ENCODE results near the gene RYK. TPM values are rescaled to one million over a fixed set of nuclear protein-coding genes. Genes with fewer than 3 reads are reported as not detected.

RYK gene
- total RNA-seq, 1 experiment from 2014 or later = 55.2 TPM

DNA sequence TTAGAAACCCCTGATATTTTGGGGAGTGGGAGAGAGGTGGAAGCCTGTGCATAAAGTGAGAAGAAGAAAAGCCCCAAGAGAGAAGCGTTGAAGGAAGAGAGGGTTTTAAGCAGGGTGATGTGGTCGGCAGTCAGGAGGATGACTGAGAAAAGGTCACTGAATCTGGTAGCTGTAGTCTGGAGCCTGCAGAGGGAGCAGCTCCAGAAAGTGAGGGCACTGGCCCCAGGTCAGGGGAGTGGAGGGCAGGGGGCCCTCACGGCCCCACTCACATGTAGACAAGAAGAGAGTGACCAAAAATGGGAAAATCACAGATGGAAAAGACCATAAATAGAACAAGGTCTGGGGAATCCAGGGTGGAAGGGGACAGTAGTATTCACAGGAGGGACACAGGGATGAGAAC is 105.5 kb downstream of the RYK start:
- intact Hi-C loops (cut with micrococcal nuclease) = no loop called here
- Histone ChIP-seq H3K36me3 (ENCODE audit: control insufficient read depth in 1 of 2, insufficient read depth in 2 of 2, low read length in 2 of 2) (no peaks in the 10 kb centered on the region), H3K27me3 (ENCODE audit: insufficient read depth, low read length) (no peaks in the 10 kb centered on the region), H4K20me1 (ENCODE audit: insufficient read depth) (no peaks in the 10 kb centered on the region), H3K9me3 (ENCODE audit: control insufficient read depth in 1 of 2, insufficient read depth in 1 of 2, low read depth in 1 of 2, low read length in 2 of 2) (no peaks in the 10 kb centered on the region), H3K4me1 (ENCODE audit: control insufficient read depth in 1 of 2, insufficient read depth in 2 of 2, low read length in 2 of 2) (peaks cover 0 to 10% of the 10 kb centered on the region in 2 experiments; a peak in 1 of 4 replicates), H3K79me2 (ENCODE audit: insufficient read depth, low read length) (no peaks in the 10 kb centered on the region), H3K4me2 (ENCODE audit: low read length) (no peak overlapping the region), H3K4me3 (replicated peaks in 1 of 2; ENCODE audit: low read depth in 1 of 2, low read length in 2 of 2) (no peak overlapping the region), H3K27ac (ENCODE audit: low read depth, low read length) (no peak overlapping the region), H2AFZ (ENCODE audit: low read depth, low read length, poor library complexity, severe bottlenecking) (no peak overlapping the region), H3K9ac (ENCODE audit: low read length) (no peak overlapping the region), H3K9me2 (ENCODE audit: insufficient read depth) (no peaks in the 10 kb centered on the region)
- CTCF ChIA-PET = no interaction called here
- no TSS peak for BruUV-seq (replicated peaks)
- DNase-seq (ENCODE audit: low read depth, low spot score) = no peak
- RAD21 ChIA-PET (ENCODE audit: low non-redundant PET in 1 of 2, low total read pairs in 2 of 2, uncharacterized antibody in 2 of 2, unreplicated experiment in 2 of 2) = no interaction called here
- peak; percentile 51; the same call in 1 of the 2 replicates for ATAC-seq
- POLR2A ChIA-PET = no interaction called here
- TF ChIP-seq CBX3 (IDR thresholded peaks at IDR 0.05; ENCODE audit: low read depth) = no peak
- TF ChIP-seq CTCF (IDR thresholded peaks at IDR 0.05 in 2 of 3, conservative IDR thresholded peaks at IDR 0.05 in 1 of 3; ENCODE audit: borderline replicate concordance in 1 of 3, insufficient read depth in 1 of 3, low read depth in 2 of 3, low read length in 2 of 3) = peak in 2 of 3 experiments; percentile 15 to 26; a peak in 3 of 6 replicates

DNA sequence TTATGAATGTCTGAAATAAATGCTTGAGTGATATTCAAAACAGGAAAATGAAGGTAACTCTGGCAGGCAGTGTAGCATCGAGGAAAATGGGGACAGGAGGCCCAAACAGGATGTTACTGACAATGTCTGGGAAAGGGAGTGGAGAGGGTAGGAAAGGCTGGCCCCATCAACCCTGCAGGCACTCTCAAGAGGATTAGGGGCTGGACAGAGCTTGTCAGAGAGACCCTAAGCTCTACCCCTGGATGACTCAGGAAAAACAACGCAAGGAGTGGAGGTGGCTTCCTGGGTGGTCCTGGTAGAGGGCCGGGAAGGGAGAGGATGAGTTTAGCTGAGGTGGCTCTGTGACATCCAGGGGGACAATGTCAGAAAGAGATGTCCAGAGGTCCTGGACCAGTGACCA is 106.0 kb downstream of the RYK start:
- no peak for ATAC-seq
- POLR2A ChIA-PET = no interaction called here
- H3K79me2 ChIP-seq (ENCODE audit: insufficient read depth, low read length) = no peaks in the 10 kb centered on the region
- no peak overlapping the region for H3K9ac ChIP-seq (ENCODE audit: low read length)
- no peak overlapping the region for H2AFZ ChIP-seq (ENCODE audit: low read depth, low read length, poor library complexity, severe bottlenecking)
- CTCF ChIA-PET = no interaction called here
- no peaks in the 10 kb centered on the region for H4K20me1 ChIP-seq (ENCODE audit: insufficient read depth)
- no peaks in the 10 kb centered on the region for H3K9me2 ChIP-seq (ENCODE audit: insufficient read depth)
- H3K4me1 ChIP-seq (ENCODE audit: control insufficient read depth in 1 of 2, insufficient read depth in 2 of 2, low read length in 2 of 2) = peaks cover 0 to 10% of the 10 kb centered on the region in 2 experiments; a peak in 1 of 4 replicates
- no peaks in the 10 kb centered on the region for H3K27me3 ChIP-seq (ENCODE audit: insufficient read depth, low read length)
- no peak overlapping the region for H3K4me2 ChIP-seq (ENCODE audit: low read length)
- no peak for DNase-seq (ENCODE audit: low read depth, low spot score)
- H3K4me3 ChIP-seq (replicated peaks in 1 of 2; ENCODE audit: low read depth in 1 of 2, low read length in 2 of 2) = no peak overlapping the region
- H3K36me3 ChIP-seq (ENCODE audit: control insufficient read depth in 1 of 2, insufficient read depth in 2 of 2, low read length in 2 of 2) = no peaks in the 10 kb centered on the region
- H3K27ac ChIP-seq (ENCODE audit: low read depth, low read length) = no peak overlapping the region
- RAD21 ChIA-PET (ENCODE audit: low non-redundant PET in 1 of 2, low total read pairs in 2 of 2, uncharacterized antibody in 2 of 2, unreplicated experiment in 2 of 2) = no interaction called here
- no TSS peak for BruUV-seq (replicated peaks)
- no peaks in the 10 kb centered on the region for H3K9me3 ChIP-seq (ENCODE audit: control insufficient read depth in 1 of 2, insufficient read depth in 1 of 2, low read depth in 1 of 2, low read length in 2 of 2)
- intact Hi-C loops (cut with micrococcal nuclease) = no loop called here
- TF ChIP-seq POLR2A (IDR thresholded peaks at IDR 0.05; ENCODE audit: borderline replicate concordance, extremely low read depth, insufficient read depth, insufficient read length) (no peak), ELF1 (IDR thresholded peaks at IDR 0.05; ENCODE audit: borderline replicate concordance, low read depth) (no peak), ZBTB33 (IDR thresholded peaks at IDR 0.05; ENCODE audit: extremely low read depth, insufficient replicate concordance, low read length) (no peak), SP1 (IDR thresholded peaks at IDR 0.05; ENCODE audit: low read depth) (no peak), ATF3 (IDR thresholded peaks at IDR 0.05) (no peak), RAD21 (IDR thresholded peaks at IDR 0.05; ENCODE audit: low read depth) (no peak), ZNF274 (IDR thresholded peaks at IDR 0.05; ENCODE audit: low read depth, low read length) (no peak), CEBPB (IDR thresholded peaks at IDR 0.05; ENCODE audit: low read depth) (no peak), EGR1 (IDR thresholded peaks at IDR 0.05; ENCODE audit: low read depth) (no peak), ZFX (IDR thresholded peaks at IDR 0.05) (no peak)

All from HCT116 (cell line).